AG10803 (cell line): ENCODE data around the gene MLLT10.
A peak's percentile ranks its signal among the peaks of the same experiment; 100 is the strongest.

Experiments
- DNase-seq: peaks from one replicate; pipeline ENCODE4 v3.0.0; 2010; ENCODE audit warnings: low read depth
- H3K4me3 ChIP-seq: 2 replicates; pipeline ENCODE4 v1.5.1; 2011; ENCODE audit warnings: mild to moderate bottlenecking, low read length, control low read depth
- TF ChIP-seq, protein P1 (sequence below): conservative IDR thresholded peaks from 2 replicates; pipeline ENCODE4 v1.5.1; 2011; ENCODE audit warnings: mild to moderate bottlenecking, low read length, control low read depth, inconsistent platforms

MLLT10 gene

DNA sequence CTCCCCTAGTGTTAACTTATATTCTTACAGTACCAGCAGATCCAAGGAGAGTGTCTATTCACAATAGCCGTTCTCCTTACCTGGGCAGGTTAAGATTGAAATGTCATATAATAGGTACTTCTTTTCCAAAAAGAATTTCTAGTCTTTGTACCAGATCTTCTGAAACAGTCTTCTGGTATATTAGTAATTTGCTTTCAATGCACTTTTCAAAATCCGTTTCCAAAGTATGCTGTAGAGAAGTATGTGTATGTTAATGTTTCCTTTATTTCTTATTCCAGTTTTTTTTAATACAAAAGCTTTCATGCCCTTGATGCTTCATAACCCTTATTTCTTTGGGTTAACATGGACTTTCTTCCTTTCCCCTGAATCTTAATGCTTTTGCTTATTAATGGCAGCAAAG is 188.2 kb downstream of the MLLT10 start:
- no peak overlapping the region for H3K4me3 ChIP-seq
- TF ChIP-seq, protein P1, sequence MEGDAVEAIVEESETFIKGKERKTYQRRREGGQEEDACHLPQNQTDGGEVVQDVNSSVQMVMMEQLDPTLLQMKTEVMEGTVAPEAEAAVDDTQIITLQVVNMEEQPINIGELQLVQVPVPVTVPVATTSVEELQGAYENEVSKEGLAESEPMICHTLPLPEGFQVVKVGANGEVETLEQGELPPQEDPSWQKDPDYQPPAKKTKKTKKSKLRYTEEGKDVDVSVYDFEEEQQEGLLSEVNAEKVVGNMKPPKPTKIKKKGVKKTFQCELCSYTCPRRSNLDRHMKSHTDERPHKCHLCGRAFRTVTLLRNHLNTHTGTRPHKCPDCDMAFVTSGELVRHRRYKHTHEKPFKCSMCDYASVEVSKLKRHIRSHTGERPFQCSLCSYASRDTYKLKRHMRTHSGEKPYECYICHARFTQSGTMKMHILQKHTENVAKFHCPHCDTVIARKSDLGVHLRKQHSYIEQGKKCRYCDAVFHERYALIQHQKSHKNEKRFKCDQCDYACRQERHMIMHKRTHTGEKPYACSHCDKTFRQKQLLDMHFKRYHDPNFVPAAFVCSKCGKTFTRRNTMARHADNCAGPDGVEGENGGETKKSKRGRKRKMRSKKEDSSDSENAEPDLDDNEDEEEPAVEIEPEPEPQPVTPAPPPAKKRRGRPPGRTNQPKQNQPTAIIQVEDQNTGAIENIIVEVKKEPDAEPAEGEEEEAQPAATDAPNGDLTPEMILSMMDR = no peak
- no peak for DNase-seq

DNA sequence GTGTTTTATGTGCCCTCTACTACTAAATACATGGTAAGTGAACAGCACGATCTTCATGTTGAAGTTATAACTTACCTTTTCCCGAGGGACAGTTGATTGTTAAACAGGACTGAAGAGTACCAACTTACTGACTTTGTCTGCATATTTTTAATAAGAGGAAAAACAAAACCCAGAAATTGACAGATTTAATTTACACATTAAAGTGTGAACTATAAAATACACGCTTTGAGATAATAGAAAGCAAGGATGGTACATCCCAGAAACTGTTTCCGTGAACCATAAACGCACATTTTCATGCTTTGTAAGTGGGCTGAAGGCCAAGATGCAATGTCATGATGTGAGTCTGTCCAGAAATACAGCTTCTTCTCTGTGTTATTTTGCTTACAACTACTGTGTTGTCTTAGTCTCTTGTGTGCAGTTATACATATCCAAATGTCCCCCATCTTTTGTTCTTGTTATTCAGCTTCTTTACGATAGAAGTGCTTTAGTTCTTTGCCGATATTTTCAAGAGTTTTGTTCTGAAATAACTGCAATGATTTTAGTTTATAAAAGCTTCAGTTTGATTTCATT is 190.1 kb downstream of the MLLT10 start:
- DNase-seq = no peak
- H3K4me3 ChIP-seq = no peak overlapping the region
- TF ChIP-seq, protein P1 = no peak

DNA sequence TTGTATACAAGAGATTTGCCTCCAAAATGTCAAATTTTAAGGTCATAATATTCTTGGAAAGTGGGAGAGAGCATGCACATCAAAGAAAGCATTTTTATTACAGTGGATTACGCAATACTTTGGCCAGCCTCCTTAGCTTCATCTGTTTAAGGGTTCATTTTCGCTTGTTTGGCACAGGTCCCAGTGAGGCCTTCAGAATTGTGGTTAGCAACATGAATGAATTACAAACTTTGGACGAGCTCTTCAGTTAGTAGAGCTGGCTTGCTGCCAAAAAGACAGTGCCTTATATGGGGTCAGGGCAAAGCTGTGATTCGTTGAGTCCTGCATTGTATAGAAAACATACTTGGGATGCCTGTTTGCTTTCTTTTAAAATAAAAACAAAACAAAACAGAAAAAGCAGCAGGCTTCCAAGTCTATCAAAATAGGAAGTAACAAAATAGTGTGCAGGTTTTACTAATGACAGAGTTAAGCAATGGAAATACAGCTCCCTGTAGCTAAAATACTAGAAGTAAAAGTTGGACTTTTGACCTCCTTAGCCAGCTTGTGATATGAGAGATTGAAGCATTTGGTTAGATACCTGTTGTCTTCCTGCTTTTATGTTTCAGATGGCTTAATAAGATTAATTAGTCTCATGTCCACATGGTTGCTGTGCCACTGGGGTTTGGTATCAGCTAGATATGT is 190.8 kb downstream of the MLLT10 start:
- TF ChIP-seq, protein P1 = no peak
- peak; percentile 99 for DNase-seq
- no peak overlapping the region for H3K4me3 ChIP-seq

DNA sequence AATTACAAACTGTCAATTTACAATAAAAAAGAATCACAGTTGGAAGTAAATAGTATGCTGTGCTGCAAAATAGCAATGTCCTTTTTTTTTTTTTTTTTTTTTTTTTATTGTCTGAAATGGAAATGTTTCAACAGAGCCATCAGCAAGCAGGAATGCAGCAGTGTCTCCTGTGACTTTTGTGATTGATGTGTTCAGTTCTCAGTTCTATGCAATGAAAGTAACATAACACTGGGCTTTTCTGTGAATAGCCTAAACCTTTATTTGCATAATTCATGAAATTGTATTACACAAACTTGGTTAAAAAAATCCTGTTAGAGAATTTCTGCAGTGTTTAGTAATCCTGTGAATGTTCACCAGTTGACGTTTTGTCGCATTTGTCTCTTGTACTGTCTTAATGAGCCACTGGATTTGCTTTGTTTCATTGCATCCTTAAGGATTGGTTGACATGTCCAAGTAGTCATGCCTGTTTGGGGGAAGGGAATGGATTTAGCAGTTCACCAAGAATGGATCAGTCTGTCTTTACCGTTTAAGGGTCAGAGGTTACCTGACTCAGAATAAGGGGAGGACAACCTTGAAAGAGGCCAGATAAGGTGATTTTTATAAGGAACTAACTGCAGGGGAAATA is 192.7 kb downstream of the MLLT10 start:
- DNase-seq = peak; percentile 48
- TF ChIP-seq, protein P1 = no peak
- H3K4me3 ChIP-seq = no peak overlapping the region

DNA sequence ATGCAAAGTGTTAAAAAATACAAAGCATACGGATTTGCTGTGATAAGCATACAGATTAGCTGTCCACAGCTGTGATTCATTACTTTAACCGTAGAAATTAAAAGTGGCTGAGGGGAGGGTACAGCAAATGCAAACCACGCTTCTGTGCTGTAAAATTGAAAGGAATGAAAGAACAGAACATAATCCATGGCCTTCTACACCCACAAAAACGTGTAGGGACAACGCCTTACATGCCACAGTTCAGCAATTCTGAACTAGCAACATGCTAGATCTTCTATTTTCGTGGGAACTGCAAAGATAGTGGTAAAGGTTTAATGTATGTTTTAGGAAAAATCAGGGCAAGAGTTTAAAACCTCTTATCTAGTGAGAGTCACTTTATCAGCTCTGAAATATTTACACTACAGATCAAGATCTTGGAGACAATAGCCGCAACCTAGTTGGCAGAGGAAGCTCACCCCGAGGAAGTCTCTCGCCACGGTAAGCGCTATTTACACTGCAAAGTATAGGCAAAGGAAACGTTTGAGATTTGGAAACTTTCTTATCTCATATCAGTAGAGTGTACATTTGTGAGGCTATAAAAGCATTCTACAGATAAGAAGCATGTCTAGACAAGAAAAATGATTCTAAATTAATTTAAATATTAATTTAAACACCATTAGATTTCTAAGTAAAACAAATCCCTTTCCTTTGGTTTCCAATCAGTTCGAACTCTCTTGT is 193.6 kb downstream of the MLLT10 start:
- TF ChIP-seq, protein P1 = 0 out of 2 replicates have a peak, but pooled peaks have one; percentile 3
- no peak overlapping the region for H3K4me3 ChIP-seq
- DNase-seq = peak; percentile 34

DNA sequence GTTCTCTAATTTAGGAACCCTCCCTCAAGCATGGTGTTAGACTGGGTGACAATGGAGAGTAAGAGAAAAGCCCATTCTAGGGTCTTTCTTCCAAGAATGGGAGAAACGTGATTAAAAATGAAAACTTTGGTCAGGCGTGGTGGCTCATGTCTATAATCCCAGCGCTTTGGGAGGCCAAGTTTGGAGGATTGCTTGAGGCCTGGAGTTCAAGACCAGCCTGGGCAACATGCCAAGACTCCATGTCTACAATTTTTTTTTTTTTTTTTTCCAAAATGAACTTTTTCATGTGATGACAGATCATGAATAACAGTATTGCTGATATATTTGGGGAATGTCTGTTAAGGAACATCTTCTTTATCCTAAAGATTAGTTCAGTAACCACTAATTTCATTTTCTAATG is 194.6 kb downstream of the MLLT10 start:
- H3K4me3 ChIP-seq = no peak overlapping the region
- TF ChIP-seq, protein P1 = no peak
- no peak for DNase-seq
